NCI-H2227 (cell line): Measurements from ENCODE around the gene ZNF865.
A peak's percentile ranks its signal among the peaks of the same experiment; 100 is the strongest.

ENCODE experiments used
- DNase-seq: peaks from one replicate; lab custom pipeline; 2025; ENCODE audit not compliant: unreplicated experiment; lab: John Stamatoyannopoulos, UW

Gene ZNF865

GRCh38 chr19:55644842-55645511 is 39.5 kb downstream of the ZNF865 start:
- DNase-seq: no peak

- no peak for DNase-seq
These were observed 40.0 kb downstream of the ZNF865 start for GRCh38 chr19:55645512-55645881.

- no peak for DNase-seq
These were observed 41.7 kb downstream of the ZNF865 start for GRCh38 chr19:55646889-55647731.

DNA sequence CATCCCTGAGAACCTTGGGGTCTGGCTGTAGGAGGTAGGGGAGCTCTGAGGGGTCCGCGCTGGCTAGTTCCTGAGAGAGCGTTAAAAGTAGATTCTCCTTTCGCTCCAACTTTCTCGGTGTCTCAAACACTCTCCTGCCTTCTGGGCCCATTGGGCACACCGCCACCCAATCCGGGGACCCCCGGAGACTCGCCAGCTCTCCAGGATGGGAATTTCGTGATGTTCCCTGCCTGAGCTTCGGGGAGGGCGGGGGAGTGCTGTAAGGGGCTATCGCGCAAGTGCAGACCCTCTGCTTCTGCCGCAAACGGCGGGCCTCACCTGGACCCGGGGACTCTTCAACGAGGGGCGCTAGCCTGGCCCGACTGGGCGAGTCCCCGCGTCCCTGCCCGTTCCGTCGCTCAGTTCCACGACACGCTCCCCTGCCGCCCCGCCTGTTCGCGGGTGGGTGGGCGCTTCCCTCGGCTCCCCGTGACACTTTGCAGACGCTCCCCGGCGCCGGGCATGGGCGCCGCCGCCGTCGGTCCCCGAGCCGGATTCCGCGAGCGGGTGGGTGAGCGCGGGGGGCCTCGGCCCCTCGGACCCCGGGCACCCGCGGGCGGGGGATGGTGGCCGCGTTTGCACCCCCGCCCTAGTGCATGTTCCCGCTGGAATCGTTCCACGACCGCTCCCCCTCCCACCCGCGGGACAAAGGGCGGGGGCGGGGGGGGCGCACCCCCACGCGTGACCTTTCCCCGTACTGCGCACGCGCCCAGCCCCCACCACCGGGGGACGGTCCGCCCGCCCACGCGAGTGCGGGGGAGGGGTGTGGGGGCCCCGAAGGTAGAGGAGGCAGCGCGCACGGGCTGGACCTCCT is 42.5 kb downstream of the ZNF865 start, which contains the start of gene CCDC106:
Gene CCDC106 (plus strand): TSS at position 481 of the 853 bp plus-strand sequence. CDS start 835 bp downstream, outside the sequence.
- peak; percentile 94 for DNase-seq

DNA sequence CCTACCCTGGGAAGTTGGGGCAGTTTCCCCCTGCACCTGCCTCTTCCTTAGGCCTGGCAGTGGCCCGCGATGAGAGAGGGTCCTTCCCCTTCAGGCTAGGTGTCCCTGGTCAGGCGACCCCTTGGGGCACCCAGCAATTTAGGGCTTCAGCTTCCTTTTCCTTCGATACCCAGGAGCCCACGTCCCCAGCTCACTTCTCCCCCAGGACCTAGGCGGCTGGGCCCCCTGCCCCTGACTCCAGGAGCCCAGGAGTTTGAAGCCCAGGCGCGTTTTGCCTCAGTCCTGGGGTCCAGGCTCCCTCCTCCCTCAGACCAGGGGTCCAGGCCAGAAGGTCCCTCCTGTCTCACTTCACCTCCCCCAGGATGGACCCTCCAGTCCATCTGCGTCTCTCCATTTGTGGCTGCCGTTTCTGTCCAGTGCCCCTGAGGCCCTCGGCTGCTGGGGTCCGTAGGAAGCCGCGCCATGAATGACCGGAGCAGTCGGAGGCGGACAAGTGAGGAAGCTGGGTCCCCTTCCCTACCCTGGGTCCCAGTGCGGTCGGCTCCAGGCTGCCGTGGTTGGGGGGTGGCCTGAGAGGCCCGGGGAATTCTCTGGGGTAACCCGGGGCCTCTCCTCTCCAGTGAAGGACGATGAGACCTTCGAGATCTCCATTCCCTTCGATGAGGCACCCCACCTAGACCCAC is 43.3 kb downstream of the ZNF865 start:
- DNase-seq: no peak

DNA sequence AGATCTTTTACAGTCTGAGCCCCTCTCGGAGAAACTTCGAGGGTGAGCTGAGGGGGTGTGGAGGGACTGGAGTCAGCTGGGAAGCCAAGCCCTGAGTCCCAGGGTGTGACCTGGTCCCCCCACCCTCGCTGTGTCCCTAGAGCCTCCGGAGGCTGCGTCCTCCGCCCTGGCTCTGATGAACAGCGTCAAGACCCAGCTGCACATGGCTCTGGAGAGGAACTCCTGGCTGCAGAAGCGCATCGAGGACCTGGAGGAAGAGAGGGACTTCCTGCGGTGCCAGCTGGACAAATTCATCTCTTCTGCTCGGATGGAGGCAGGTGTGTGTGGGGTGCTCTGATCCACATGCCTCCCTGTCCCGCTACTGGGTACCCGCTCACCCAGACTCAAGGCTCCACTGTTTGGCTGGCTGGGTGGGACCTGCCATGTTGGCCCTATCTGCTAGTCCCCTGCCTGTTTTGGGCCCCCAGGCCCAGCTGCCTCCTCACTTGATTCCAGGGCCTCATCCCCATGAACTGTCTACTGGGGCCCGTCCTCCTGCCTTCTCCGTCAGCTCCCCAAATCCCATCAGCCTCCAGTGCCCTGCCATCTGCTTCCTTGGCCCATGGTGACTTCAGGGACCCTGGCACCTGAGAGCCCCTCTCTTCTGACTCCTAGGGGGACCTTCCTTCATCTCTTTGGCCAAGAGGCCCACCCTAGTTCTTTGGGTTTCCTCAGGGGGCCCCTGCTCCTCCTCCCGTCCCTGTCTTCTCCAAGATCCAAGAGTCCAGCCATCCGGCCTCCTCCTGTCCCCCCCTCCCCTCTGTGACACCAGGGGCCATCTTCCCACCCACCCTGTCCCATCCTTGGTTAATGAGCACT is 44.0 kb downstream of the ZNF865 start:
- no peak for DNase-seq

GRCh38 chr19:55650126-55650557 is 44.7 kb downstream of the ZNF865 start:
- no peak for DNase-seq

- DNase-seq: no peak
These were observed 45.3 kb downstream of the ZNF865 start for GRCh38 chr19:55650602-55651230.

GRCh38 chr19:55651236-55651635 is 45.8 kb downstream of the ZNF865 start:
- DNase-seq: no peak

DNA sequence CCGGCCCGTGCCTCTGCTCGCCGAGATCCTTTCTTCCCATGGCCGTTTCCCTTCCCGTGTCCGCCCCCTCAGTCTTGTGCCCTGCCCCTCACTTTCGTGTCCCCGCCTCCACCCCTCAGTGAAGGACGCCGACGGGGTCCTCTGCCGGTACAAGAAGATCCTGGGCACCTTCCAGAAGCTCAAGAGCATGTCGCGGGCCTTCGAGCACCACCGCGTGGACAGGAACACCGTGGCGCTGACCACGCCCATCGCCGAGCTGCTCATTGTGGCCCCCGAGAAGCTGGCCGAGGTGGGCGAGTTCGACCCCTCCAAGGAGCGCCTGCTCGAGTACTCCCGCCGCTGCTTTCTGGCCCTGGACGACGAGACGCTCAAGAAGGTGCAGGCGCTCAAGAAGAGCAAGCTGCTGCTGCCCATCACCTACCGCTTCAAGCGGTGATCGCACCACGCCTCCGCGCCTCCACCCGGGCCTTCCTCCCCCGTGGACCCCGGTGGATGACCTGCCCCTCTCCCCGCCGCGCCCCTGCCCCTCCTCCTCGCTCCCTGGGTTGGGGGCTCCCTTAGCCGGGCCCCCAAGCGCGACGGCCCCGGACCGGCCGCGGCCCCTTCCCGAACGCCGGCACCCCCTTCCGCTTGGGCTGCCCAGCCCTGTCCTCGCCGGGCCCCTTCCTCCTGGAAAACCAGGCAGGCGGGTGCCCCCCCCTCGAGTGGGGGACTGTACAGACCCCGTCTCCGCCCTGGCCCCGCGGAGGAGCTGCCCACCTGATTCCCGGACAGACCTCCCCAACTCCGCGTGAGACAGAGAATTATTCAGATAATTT is 47.1 kb downstream of the ZNF865 start:
- no peak for DNase-seq

GRCh38 chr19:55653651-55654322 is 48.3 kb downstream of the ZNF865 start:
- peak; percentile 100 for DNase-seq

GRCh38 chr19:55654323-55654867 is 48.9 kb downstream of the ZNF865 start:
- peak; percentile 100 for DNase-seq

DNA sequence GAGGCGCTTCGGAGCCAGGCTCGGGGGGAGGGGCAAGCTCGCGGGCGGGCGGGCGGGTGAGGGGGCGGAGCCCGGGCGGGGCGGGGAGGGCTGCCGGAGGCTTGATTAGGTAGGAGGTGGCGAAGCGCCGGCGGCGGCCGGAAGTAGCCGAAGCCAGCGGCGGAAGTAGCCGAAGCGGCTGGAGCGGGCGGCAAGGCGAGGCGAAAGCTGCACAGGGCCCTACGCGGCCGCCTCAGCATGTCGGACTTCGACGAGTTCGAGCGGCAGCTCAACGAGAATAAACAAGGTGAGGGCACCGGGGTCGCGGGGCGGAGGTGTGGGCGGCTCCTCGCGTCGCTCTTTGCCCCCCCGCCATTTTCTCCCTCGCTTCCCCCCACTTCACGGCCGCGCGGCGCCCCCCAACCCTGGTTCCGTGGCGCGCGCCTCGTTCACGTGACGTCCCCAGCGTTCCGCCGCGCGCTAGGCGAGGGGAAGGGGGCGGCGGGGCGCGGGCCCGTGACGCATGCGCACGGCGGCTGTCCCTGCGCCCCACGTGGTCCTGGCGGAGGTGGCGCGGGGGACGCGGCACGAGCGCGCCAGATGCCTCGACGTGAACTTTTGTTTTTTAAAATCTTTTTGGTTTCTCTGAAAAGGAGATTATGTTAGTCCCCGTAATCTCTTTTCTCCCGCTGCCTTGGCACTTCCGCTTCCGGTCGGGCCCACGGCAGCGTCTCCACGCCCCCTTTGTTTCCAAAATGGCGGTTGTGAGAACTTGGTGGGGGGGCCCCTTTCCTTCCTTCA is 49.6 kb downstream of the ZNF865 start, which contains the start of gene U2AF2:
Gene U2AF2 (plus strand): TSS at position 168 of the 780 bp plus-strand sequence. CDS start 70 bp downstream, at position 238.
- peak; percentile 99 for DNase-seq

GRCh38 chr19:55655648-55656040 is 50.2 kb downstream of the ZNF865 start:
- DNase-seq: no peak

DNA sequence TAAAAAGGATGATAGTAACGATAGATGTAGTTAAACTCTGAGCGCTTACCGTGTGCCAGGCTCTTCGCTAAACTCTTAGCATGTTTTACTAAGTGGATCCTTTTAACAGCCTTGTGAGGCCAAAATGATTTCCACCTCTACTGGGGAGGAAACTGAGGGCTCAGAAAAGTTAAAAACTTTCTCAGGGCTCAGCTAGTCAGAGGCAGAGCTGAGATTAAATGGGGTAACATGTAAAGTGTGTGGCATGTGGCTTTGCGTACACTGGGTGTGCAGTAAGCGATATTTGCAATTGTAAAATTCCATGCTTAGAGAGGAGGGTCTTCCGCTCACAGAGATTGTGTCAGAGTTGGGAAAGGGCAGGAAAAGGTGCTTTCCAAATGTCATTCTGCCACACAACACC is 51.1 kb downstream of the ZNF865 start:
- no peak for DNase-seq

GRCh38 chr19:55656988-55657747 is 51.7 kb downstream of the ZNF865 start:
- DNase-seq: no peak
